Body of pancreas (tissue), 4 donors: ENCODE measurements around the gene ZNF518A. TPM values are rescaled to one million over a fixed set of nuclear protein-coding genes. Genes with fewer than 3 reads are reported as not detected.
A peak's percentile ranks its signal among the peaks of the same experiment; 100 is the strongest.

Experiments
- ATAC-seq: fragments of 150-250 bp; one replicate; pipeline ENCODE4 v1.9.1; 2016
- DNase-seq, 4 donors: peaks; one replicate each; pipeline ENCODE4 v3.0.0-alpha.2; 2019
- H3K27ac ChIP-seq, 4 donors: fragments of 200-600 bp; sonication (generic); 1 replicate in 3 of 4; 2 replicates in 1 of 4; pipeline versions ENCODE4 v1.5.1 to v1.6.1; 2016 to 2019; ENCODE audit warnings: mild to moderate bottlenecking in 1 of 4, mixed read lengths in 1 of 4, moderate library complexity in 1 of 4
- H3K27me3 ChIP-seq, 2 donors: fragments of 200-600 bp; sonication (generic); one replicate each; pipeline ENCODE4 v1.6.0; 2016; ENCODE audit warnings: mild to moderate bottlenecking in 1 of 2
- H3K36me3 ChIP-seq, 2 donors: fragments of 200-600 bp; sonication (generic); replicated peaks in 1 of 2; 2 replicates each; pipeline ENCODE4 v1.5.1; 2016; ENCODE audit warnings: low read depth in 2 of 2; ENCODE audit not compliant: insufficient read depth in 1 of 2
- H3K4me1 ChIP-seq: fragments of 200-600 bp; sonication (generic); one replicate; pipeline ENCODE4 v1.6.0; 2016
- H3K4me3 ChIP-seq, 2 donors: fragments of 200-600 bp; sonication (generic); 1 replicate in 1 of 2; 2 replicates in 1 of 2; pipeline ENCODE4 v1.5.1; 2016 to 2019
- H3K9me3 ChIP-seq, 3 donors: fragments of 200-600 bp; sonication (generic); 1 replicate in 2 of 3; 2 replicates in 1 of 3; pipeline ENCODE4 v1.5.1; 2016
- CTCF ChIP-seq, 7 experiments: fragments of 450-650 bp in 4 of 7; fragments of 200-600 bp in 3 of 7; sonication (generic) in 3 of 7; IDR thresholded peaks; one replicate each; pipeline ENCODE4 v1.5.1; 2016 to 2019; ENCODE audit warnings: antibody characterized with exemption in 7 of 7
- POLR2A ChIP-seq, 3 donors: fragments of 450-650 bp; IDR thresholded peaks; one replicate each; pipeline ENCODE4 v1.6.1; 2016; ENCODE audit warnings: antibody characterized with exemption in 3 of 3, mild to moderate bottlenecking in 2 of 3
- WGBS, 2 donors: methylation state at CpG; one replicate each; pipeline ENCODE4 v1.1.5; 2017; 5-methylcytosine and 5-hydroxymethylcytosine counted together
- intact Hi-C: fragments of 100-400 bp; cut with DNase I; formaldehyde crosslinking; loops from one replicate; pipeline ENCODE4 v1.15.1; 2023
- total RNA-seq, 2 donors: library from RNA; depleted of rRNA; stranded (reverse); fragments of >200 nt; gene quantifications; one replicate each; pipeline ENCODE4 v1.1.0, GENCODE V29; 2016

The ZNF518A gene
- total RNA-seq = 10 to 100 TPM; 23.1 to 24.4 TPM

GRCh38 chr10:96129387-96130325, at the start of gene ZNF518A:
TSS of gene ZNF518A (plus strand) at chr10:96130297. CDS start at chr10:96156323, 26,026 bp downstream.
- peak within 1 kb of the TSS; percentile 41 to 90 for H3K4me3 ChIP-seq
- 8 to 11% methylated on average over 30 to 48 of the region's 48 CpGs for WGBS, 2 donors
- H3K27me3 ChIP-seq = no peaks in the 10 kb centered on the region
- DNase-seq (peak; percentile 94 to 97 (median 96)), ATAC-seq (peak; percentile 98)
- peak within 1 kb of the TSS; percentile 94 to 100 (median 98) for H3K27ac ChIP-seq
- H3K9me3 ChIP-seq = no peaks in the 10 kb centered on the region
- intact Hi-C loops = no loop called here
- peaks cover 20% of the 10 kb centered on the region for H3K4me1 ChIP-seq
- no peaks in the 10 kb centered on the region for H3K36me3 ChIP-seq
- no peak for TF ChIP-seq CTCF (IDR thresholded peaks at IDR 0.05)
- peak; percentile 56 to 87 (median 71) for TF ChIP-seq POLR2A (IDR thresholded peaks at IDR 0.05)

GRCh38 chr10:96082153-96082552, 47.9 kb upstream of the ZNF518A start:
- 91 to 98% methylated on average over 2 of the region's 2 CpGs for WGBS, 2 donors
- H3K4me3 ChIP-seq = no peak overlapping the region
- no peak for DNase-seq
- no peak for ATAC-seq
- no peaks in the 10 kb centered on the region for H3K27me3 ChIP-seq
- no peak overlapping the region for H3K27ac ChIP-seq
- intact Hi-C loops = no loop called here
- TF ChIP-seq CTCF (IDR thresholded peaks at IDR 0.05) (no peak), POLR2A (IDR thresholded peaks at IDR 0.05) (no peak)
- H3K4me1 ChIP-seq = no peaks in the 10 kb centered on the region
- H3K36me3 ChIP-seq = no peaks in the 10 kb centered on the region
- H3K9me3 ChIP-seq = no peaks in the 10 kb centered on the region

GRCh38 chr10:96082748-96083147, 47.3 kb upstream of the ZNF518A start:
- Histone ChIP-seq H3K4me1 (no peaks in the 10 kb centered on the region), H3K27me3 (no peaks in the 10 kb centered on the region), H3K36me3 (no peaks in the 10 kb centered on the region), H3K9me3 (no peaks in the 10 kb centered on the region), H3K4me3 (no peak overlapping the region), H3K27ac (no peak overlapping the region)
- ATAC-seq (no peak), DNase-seq (no peak)
- TF ChIP-seq CTCF (IDR thresholded peaks at IDR 0.05) (no peak), POLR2A (IDR thresholded peaks at IDR 0.05) (no peak)
- intact Hi-C loops = no loop called here
- WGBS, 2 donors = 57 to 71% methylated on average over 1 of the region's 1 CpG

- Histone ChIP-seq H3K4me1 (peaks cover 8% of the 10 kb centered on the region), H3K27me3 (no peaks in the 10 kb centered on the region), H3K4me3 (peak overlapping the region; percentile 7 to 56), H3K36me3 (no peaks in the 10 kb centered on the region), H3K27ac (peak overlapping the region; percentile 82 to 98 (median 93)), H3K9me3 (peaks cover 0 to 5% (median 0%) of the 10 kb centered on the region in 3 donors)
- ATAC-seq = peak; percentile 41
- peak in 4 of 7 experiments; percentile 22 to 28 (median 26) for TF ChIP-seq CTCF (IDR thresholded peaks at IDR 0.05)
- TF ChIP-seq POLR2A (IDR thresholded peaks at IDR 0.05) = no peak
- intact Hi-C loops = no loop called here
- no peak for DNase-seq
- WGBS, 2 donors = 33% methylated on average over 2 of the region's 2 CpGs
These were observed 41.0 kb upstream of the ZNF518A start for GRCh38 chr10:96089116-96089515.
